T47D (cell line): ENCODE data around the gene PIGL.
A peak's percentile ranks its signal among the peaks of the same experiment; 100 is the strongest.
"Not testable (repeated sequence)": the region's sequence is repeated elsewhere in the genome, so short reads cannot be mapped to it uniquely, and the experiment has no call there.

Source experiments
- DNase-seq, 2 experiments: peaks; one replicate each; pipeline versions ENCODE4 v3.0.0 to v3.0.0-alpha.2; 2011 to 2012; ENCODE audit warnings: low read depth in 1 of 2, low spot score in 1 of 2
- JUND ChIP-seq: IDR thresholded peaks from 2 replicates; pipeline ENCODE4 v1.6.1; 2012; ENCODE audit warnings: low read depth
- in situ Hi-C: cut with HindIII; loops from 2 replicates; pipeline ENCODE4 v1.10.0; 2016; ENCODE audit warnings: low sequenced_read_pairs, low pct_unique_long_range_greater_than_20kb

The PIGL gene

GRCh38 chr17:16217002-16217635, at the start of gene PIGL:
PIGL (plus strand) TSS chr17:16217210; CDS start chr17:16217227, 17 bp downstream.
- in situ Hi-C loops = no loop called here
- DNase-seq = peak; percentile 34 to 92
- no peak for TF ChIP-seq JUND

GRCh38 chr17:16171613-16172012, 45.4 kb upstream of the PIGL start:
- peak; percentile 33 to 77 for DNase-seq
- in situ Hi-C loops = no loop called here
- no peak for TF ChIP-seq JUND

GRCh38 chr17:16178836-16179235, 38.2 kb upstream of the PIGL start:
- no peak for TF ChIP-seq JUND
- in situ Hi-C loops = no loop called here
- no peak for DNase-seq

GRCh38 chr17:16181581-16181980, 35.4 kb upstream of the PIGL start:
- TF ChIP-seq JUND = no peak
- DNase-seq = no peak
- in situ Hi-C loops = no loop called here

GRCh38 chr17:16187642-16188041, 29.4 kb upstream of the PIGL start:
- no peak for TF ChIP-seq JUND
- no peak for DNase-seq
- in situ Hi-C loops = no loop called here

- in situ Hi-C loops = no loop called here
- DNase-seq = no peak
- TF ChIP-seq JUND = no peak
These were observed 27.1 kb upstream of the PIGL start for GRCh38 chr17:16189791-16190348.

GRCh38 chr17:16190703-16191360, 26.2 kb upstream of the PIGL start:
- no peak for TF ChIP-seq JUND
- in situ Hi-C loops = no loop called here

GRCh38 chr17:16191604-16192003, 25.4 kb upstream of the PIGL start:
- in situ Hi-C loops = no loop called here
- no peak for DNase-seq
- TF ChIP-seq JUND = no peak

More at GRCh38 chr17:16190703-16191360, 26.2 kb upstream of the PIGL start:
- no peak for DNase-seq

- DNase-seq, in situ Hi-C loops: not testable (repeated sequence)
These were observed 22.6 kb upstream of the PIGL start for GRCh38 chr17:16194307-16194835.

- in situ Hi-C loops = no loop called here
- no peak for TF ChIP-seq JUND
These were observed 19.7 kb upstream of the PIGL start for GRCh38 chr17:16197276-16197675.

GRCh38 chr17:16199093-16199492, 17.9 kb upstream of the PIGL start:
- no peak for DNase-seq
- in situ Hi-C loops = no loop called here
- TF ChIP-seq JUND = no peak

More at GRCh38 chr17:16197276-16197675, 19.7 kb upstream of the PIGL start:
- no peak for DNase-seq

- in situ Hi-C loops, DNase-seq: not testable (repeated sequence)
These were observed 15.3 kb upstream of the PIGL start for GRCh38 chr17:16201693-16202131.

- DNase-seq, in situ Hi-C loops: not testable (repeated sequence)
These were observed 14.2 kb upstream of the PIGL start for GRCh38 chr17:16202554-16203500.

GRCh38 chr17:16204763-16205162, 12.2 kb upstream of the PIGL start:
- in situ Hi-C loops = not testable (repeated sequence)

More at GRCh38 chr17:16204763-16205162, 12.2 kb upstream of the PIGL start:
- DNase-seq = not testable (repeated sequence)
